HepG2 (cell line): Measurements from ENCODE around the gene MRPS10. TPM values are rescaled to one million over a fixed set of nuclear protein-coding genes. Genes with fewer than 3 reads are reported as not detected.
A peak's percentile ranks its signal among the peaks of the same experiment; 100 is the strongest.

Experiments
- DNMT3B ChIP-seq: conservative IDR thresholded peaks from 2 replicates; pipeline ENCODE4 v1.6.1; 2016; ENCODE audit warnings: missing biosample characterization, control low read depth
- HNF1B ChIP-seq: sonication (generic); formaldehyde crosslinking; IDR thresholded peaks from 2 replicates; pipeline ENCODE4 v1.5.1; 2020; ENCODE audit warnings: mild to moderate bottlenecking, moderate library complexity, missing genetic modification reagents
- NR2F6 ChIP-seq, 2 experiments: IDR thresholded peaks; 2 replicates each; pipeline ENCODE4 v1.6.1; 2016; ENCODE audit warnings: antibody characterized with exemption in 1 of 2, mild to moderate bottlenecking in 1 of 2
- PAXIP1 ChIP-seq: sonication (generic); formaldehyde crosslinking; conservative IDR thresholded peaks from 2 replicates; pipeline ENCODE4 v1.4.0; 2020; ENCODE audit warnings: mild to moderate bottlenecking, missing genetic modification reagents, moderate library complexity
- ZFP36L2 ChIP-seq: sonication (generic); formaldehyde crosslinking; IDR thresholded peaks from 2 replicates; pipeline ENCODE4 v1.4.0; 2020; ENCODE audit warnings: missing genetic modification reagents
- ZNF687 ChIP-seq: sonication (generic); formaldehyde crosslinking; IDR thresholded peaks from 2 replicates; pipeline ENCODE4 v1.5.1; 2020; ENCODE audit warnings: mild to moderate bottlenecking, missing genetic modification reagents, moderate library complexity
- ZNF790 ChIP-seq: sonication (generic); formaldehyde crosslinking; IDR thresholded peaks from 2 replicates; pipeline ENCODE4 v1.8.0; 2022; ENCODE audit warnings: missing genetic modification reagents, mild to moderate bottlenecking, borderline replicate concordance
- ZNF883 ChIP-seq: sonication (generic); formaldehyde crosslinking; IDR thresholded peaks from 2 replicates; pipeline ENCODE4 v1.5.1; 2020; ENCODE audit warnings: mild to moderate bottlenecking, missing genetic modification reagents; ENCODE audit errors: not compliant biosample characterization
- polyA plus RNA-seq, 8 experiments: library from polyadenylated mRNA; depleted of rRNA in 3 of 8; stranded (reverse) in 7 of 8; unstranded in 1 of 8; fragments of >200 nt; fragmentation: Illumina TruSeq in 4 of 8; extraction: Trizol in 4 of 8; gene quantifications; 2 replicates each; pipeline versions ENCODE4 v1.2.1 to v1.2.3, GENCODE V29; 2011 to 2016; ENCODE audit warnings: low read depth in 4 of 8, missing spikeins in 1 of 8, mixed read lengths in 1 of 8; ENCODE audit not compliant: insufficient read depth in 1 of 8
- total RNA-seq, 5 experiments: library from RNA; depleted of rRNA; stranded (reverse); fragments of >200 nt; fragmentation: Illumina TruSeq; extraction: Trizol; gene quantifications; 2 replicates each; pipeline ENCODE4 v1.2.3, GENCODE V29; 2016; ENCODE audit warnings: low read depth in 1 of 5
- TF ChIP-seq, protein P1 (sequence below): sonication (generic); formaldehyde crosslinking; IDR thresholded peaks from 2 replicates; pipeline ENCODE4 v1.8.1; 2022; ENCODE audit warnings: low read depth, mild to moderate bottlenecking, missing genetic modification reagents
- TF ChIP-seq, protein P2 (sequence below): sonication (generic); formaldehyde crosslinking; IDR thresholded peaks from 2 replicates; pipeline ENCODE4 v1.5.0; 2020; ENCODE audit warnings: mild to moderate bottlenecking, missing genetic modification reagents, borderline replicate concordance

The MRPS10 gene
- total and polyA plus RNA-seq, 2 of the 13 experiments (the other 11 are each of a cell fraction or from before 2014, with no cell fraction given), result 31.7 to 54.6 TPM

- TF ChIP-seq PAXIP1 (peak; percentile 72), ZNF687 (CRISPR knock-in tag) (peak; percentile 36), DNMT3B (CRISPR knock-in tag) (no peak), ZNF883 (CRISPR knock-in tag) (no peak), ZNF790 (CRISPR knock-in tag) (no peak), ZFP36L2 (CRISPR knock-in tag) (no peak), HNF1B (no peak), NR2F6 (IDR thresholded peaks at IDR 0.05) (0 out of 2 replicates have a peak, but pooled peaks have one; percentile 24), NR2F6 (CRISPR knock-in tag; IDR thresholded peaks at IDR 0.05) (peak; percentile 34; the same call in 1 of the 2 replicates)
- TF ChIP-seq, protein P1, sequence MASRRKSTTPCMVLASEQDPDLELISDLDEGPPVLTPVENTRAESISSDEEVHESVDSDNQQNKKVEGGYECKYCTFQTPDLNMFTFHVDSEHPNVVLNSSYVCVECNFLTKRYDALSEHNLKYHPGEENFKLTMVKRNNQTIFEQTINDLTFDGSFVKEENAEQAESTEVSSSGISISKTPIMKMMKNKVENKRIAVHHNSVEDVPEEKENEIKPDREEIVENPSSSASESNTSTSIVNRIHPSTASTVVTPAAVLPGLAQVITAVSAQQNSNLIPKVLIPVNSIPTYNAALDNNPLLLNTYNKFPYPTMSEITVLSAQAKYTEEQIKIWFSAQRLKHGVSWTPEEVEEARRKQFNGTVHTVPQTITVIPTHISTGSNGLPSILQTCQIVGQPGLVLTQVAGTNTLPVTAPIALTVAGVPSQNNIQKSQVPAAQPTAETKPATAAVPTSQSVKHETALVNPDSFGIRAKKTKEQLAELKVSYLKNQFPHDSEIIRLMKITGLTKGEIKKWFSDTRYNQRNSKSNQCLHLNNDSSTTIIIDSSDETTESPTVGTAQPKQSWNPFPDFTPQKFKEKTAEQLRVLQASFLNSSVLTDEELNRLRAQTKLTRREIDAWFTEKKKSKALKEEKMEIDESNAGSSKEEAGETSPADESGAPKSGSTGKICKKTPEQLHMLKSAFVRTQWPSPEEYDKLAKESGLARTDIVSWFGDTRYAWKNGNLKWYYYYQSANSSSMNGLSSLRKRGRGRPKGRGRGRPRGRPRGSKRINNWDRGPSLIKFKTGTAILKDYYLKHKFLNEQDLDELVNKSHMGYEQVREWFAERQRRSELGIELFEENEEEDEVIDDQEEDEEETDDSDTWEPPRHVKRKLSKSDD (CRISPR knock-in tag), result no peak
- TF ChIP-seq, protein P2, sequence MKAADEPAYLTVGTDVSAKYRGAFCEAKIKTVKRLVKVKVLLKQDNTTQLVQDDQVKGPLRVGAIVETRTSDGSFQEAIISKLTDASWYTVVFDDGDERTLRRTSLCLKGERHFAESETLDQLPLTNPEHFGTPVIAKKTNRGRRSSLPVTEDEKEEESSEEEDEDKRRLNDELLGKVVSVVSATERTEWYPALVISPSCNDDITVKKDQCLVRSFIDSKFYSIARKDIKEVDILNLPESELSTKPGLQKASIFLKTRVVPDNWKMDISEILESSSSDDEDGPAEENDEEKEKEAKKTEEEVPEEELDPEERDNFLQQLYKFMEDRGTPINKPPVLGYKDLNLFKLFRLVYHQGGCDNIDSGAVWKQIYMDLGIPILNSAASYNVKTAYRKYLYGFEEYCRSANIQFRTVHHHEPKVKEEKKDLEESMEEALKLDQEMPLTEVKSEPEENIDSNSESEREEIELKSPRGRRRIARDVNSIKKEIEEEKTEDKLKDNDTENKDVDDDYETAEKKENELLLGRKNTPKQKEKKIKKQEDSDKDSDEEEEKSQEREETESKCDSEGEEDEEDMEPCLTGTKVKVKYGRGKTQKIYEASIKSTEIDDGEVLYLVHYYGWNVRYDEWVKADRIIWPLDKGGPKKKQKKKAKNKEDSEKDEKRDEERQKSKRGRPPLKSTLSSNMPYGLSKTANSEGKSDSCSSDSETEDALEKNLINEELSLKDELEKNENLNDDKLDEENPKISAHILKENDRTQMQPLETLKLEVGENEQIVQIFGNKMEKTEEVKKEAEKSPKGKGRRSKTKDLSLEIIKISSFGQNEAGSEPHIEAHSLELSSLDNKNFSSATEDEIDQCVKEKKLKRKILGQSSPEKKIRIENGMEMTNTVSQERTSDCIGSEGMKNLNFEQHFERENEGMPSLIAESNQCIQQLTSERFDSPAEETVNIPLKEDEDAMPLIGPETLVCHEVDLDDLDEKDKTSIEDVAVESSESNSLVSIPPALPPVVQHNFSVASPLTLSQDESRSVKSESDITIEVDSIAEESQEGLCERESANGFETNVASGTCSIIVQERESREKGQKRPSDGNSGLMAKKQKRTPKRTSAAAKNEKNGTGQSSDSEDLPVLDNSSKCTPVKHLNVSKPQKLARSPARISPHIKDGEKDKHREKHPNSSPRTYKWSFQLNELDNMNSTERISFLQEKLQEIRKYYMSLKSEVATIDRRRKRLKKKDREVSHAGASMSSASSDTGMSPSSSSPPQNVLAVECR, result peak; percentile 30; the same call in 1 of the 2 replicates
These were observed 55.3 kb downstream of the MRPS10 start (continued) for GRCh38 chr6:42162384-42162783.
